Measurements from ENCODE around the gene TIGD6. TPM values are rescaled to one million over a fixed set of nuclear protein-coding genes. Genes with fewer than 3 reads are reported as not detected.

TIGD6 gene
- total and polyA plus RNA-seq, 2 of the 4 experiments (the other 2 are of a cell fraction), result 5.8 to 6.6 TPM

DNA sequence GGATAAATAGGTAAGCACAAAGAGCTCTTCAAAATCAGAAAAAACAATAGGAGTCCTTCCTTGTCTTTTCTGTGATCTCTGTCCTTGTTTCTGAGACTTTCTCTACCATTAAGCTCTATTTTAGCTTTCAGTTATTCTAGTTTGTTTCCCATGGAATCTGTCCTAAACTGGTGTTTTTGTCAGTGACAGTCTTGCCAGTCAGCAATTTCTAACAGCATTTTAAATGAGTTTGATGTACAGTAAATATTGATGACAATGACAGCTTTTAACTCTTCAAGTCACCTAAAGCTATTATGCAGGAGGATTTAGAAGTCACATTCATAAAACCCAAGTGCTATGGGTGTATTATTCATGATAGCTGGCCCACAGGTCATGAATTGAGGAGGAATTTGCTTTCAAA lies 17.9 kb downstream of the TIGD6 start:
- H3K79me1 ChIP-seq (ENCODE audit: low read depth in 1 of 2, low read length in 2 of 2), result no peaks in the 10 kb centered on the region; a peak in 1 of 4 replicates
- H3K14ac ChIP-seq (replicated peaks; ENCODE audit: low read depth, low read length), result no peak overlapping the region
- TF ChIP-seq MAFK (IDR thresholded peaks at IDR 0.05; ENCODE audit: low read depth, low read length), result peak; percentile 65
- TF ChIP-seq, protein P1, sequence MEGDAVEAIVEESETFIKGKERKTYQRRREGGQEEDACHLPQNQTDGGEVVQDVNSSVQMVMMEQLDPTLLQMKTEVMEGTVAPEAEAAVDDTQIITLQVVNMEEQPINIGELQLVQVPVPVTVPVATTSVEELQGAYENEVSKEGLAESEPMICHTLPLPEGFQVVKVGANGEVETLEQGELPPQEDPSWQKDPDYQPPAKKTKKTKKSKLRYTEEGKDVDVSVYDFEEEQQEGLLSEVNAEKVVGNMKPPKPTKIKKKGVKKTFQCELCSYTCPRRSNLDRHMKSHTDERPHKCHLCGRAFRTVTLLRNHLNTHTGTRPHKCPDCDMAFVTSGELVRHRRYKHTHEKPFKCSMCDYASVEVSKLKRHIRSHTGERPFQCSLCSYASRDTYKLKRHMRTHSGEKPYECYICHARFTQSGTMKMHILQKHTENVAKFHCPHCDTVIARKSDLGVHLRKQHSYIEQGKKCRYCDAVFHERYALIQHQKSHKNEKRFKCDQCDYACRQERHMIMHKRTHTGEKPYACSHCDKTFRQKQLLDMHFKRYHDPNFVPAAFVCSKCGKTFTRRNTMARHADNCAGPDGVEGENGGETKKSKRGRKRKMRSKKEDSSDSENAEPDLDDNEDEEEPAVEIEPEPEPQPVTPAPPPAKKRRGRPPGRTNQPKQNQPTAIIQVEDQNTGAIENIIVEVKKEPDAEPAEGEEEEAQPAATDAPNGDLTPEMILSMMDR (conservative IDR thresholded peaks at IDR 0.05; ENCODE audit: low read depth, low read length), result no peak
- dilution Hi-C loops (cut with HindIII; ENCODE audit: low sequenced_read_pairs, unreplicated experiment), result no loop called here
- no peaks in the 10 kb centered on the region for H3K4me1 ChIP-seq (ENCODE audit: control insufficient read depth, insufficient read depth, low read length)
- CTCF ChIA-PET, result interaction anchor here (0.9 to 2.3 kb wide), 3 partner anchors 7 to 148 kb away, joined by 3 to 9 read pairs (median 5); no protein-coding TSS in a partner anchor
- no peak overlapping the region for H3K56ac ChIP-seq (ENCODE audit: extremely low read depth, insufficient read depth, low read length)
- no peak overlapping the region for H2BK120ac ChIP-seq (ENCODE audit: low read depth, low read length)
- no peak overlapping the region for H3K4me2 ChIP-seq (ENCODE audit: low read depth, low read length)
- H4K91ac ChIP-seq (ENCODE audit: insufficient read depth, low read depth, low read length), result no peak overlapping the region
- H3K4ac ChIP-seq (ENCODE audit: low read depth, low read length), result no peak overlapping the region
- H4K8ac ChIP-seq (ENCODE audit: low read depth in 2 of 2, low read length in 2 of 2), result no peak overlapping the region
- H3K9ac ChIP-seq (ENCODE audit: low read depth, low read length), result no peak overlapping the region
- no peak overlapping the region for H3K27ac ChIP-seq (ENCODE audit: insufficient read depth, low read length)
- no peak overlapping the region for H3K18ac ChIP-seq (ENCODE audit: low read depth, low read length)
- TSS peak; percentile 9 for BruUV-seq (replicated peaks)
- no peak overlapping the region for H3K4me3 ChIP-seq (ENCODE audit: insufficient read depth, low read depth, low read length)
- no peaks in the 10 kb centered on the region; the same call in 1 of the 2 replicates for H4K20me1 ChIP-seq (ENCODE audit: insufficient read depth, low read length)
- H3K9me1 ChIP-seq (ENCODE audit: insufficient read depth, low read length), result no peaks in the 10 kb centered on the region; the same call in 1 of the 2 replicates
- H2BK20ac ChIP-seq (ENCODE audit: low read depth, low read length), result no peak overlapping the region
- H3K27me3 ChIP-seq (ENCODE audit: control insufficient read depth, insufficient read depth, low read length), result no peaks in the 10 kb centered on the region
- H4K5ac ChIP-seq (ENCODE audit: low read depth, low read length), result no peak overlapping the region
- in situ Hi-C loops (cut with MboI; ENCODE audit: low sequenced_read_pairs), result no loop called here
- H2AFZ ChIP-seq (replicated peaks; ENCODE audit: low read length, poor library complexity), result no peak overlapping the region
- H3K9me3 ChIP-seq (ENCODE audit: control insufficient read depth, insufficient read depth, low read length), result no peaks in the 10 kb centered on the region
- no peak overlapping the region for H2AK5ac ChIP-seq (ENCODE audit: low read depth, low read length)
- H3K36me3 ChIP-seq (ENCODE audit: control insufficient read depth, insufficient read depth, low read length), result peaks cover 6% of the 10 kb centered on the region
- no peak for DNase-seq
- no peak overlapping the region for H3K23ac ChIP-seq (ENCODE audit: low read depth, low read length)
- no peak for ATAC-seq (ENCODE audit: low read depth)
- POLR2A ChIA-PET (ENCODE audit: unreplicated experiment), result no interaction called here
- H2BK15ac ChIP-seq (ENCODE audit: low read depth, low read length), result no peak overlapping the region
- intact Hi-C loops (cut with micrococcal nuclease), result loop anchor here (10.0 kb wide), 1 partner anchor 318 kb away; no protein-coding TSS in a partner anchor
- H2AK9ac ChIP-seq (replicated peaks; ENCODE audit: low read depth, low read length, poor library complexity), result no peak overlapping the region
- no peak overlapping the region for H2BK5ac ChIP-seq (ENCODE audit: low read depth, low read length, poor library complexity, severe bottlenecking)
